Stimulated activated CD4-positive, alpha-beta T cell treated with anti-CD3 and anti-CD28 coated beads, Interleukin-4, amount 100 ng/mL, for 1 hour (primary cell): ENCODE results near the gene DCDC1.
"Not testable (repeated sequence)": the region's sequence is repeated elsewhere in the genome, so short reads cannot be mapped to it uniquely, and the experiment has no call there.

Source experiments
- DNase-seq: peaks from one replicate; pipeline ENCODE4 v3.0.0-alpha.2; 2020

Gene DCDC1

DNA sequence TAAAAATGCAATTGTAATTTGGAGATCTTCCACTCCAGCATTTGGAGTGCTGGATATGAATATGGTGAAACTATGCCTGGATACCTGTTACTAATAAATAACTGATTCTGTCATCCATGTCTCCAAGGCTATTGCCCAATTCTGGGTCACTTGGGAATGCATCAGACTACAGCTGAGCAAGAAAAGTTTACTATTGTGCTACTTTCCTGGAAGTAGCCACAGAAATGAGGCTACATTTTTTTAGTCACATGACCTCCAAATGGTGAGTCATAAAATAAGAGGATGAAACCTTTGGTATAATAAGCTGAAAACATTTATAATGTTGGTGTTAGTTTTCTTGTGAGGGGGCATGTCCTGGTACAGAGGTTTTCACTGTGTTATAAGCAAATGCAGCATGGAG, 44.4 kb downstream of the DCDC1 start:
- DNase-seq: no peak

DNA sequence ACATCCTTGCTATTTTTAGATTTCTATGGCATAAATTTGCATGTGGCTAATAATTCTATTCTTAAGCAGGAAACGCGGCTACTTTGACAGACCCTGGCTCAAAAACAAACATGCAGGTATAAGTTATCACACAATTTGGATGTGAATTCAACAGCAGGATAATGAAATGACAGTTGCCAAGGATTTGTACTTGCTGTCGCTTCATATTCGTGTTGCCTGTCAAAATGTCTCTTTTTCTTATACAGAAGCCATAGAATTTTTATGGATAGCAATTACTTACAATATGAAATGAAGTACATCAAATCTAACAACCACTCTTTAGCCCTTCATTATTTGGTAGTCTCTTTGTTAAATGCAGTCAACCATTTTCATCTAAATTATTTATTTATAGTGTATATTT, 46.4 kb downstream of the DCDC1 start:
- DNase-seq: no peak

DNA sequence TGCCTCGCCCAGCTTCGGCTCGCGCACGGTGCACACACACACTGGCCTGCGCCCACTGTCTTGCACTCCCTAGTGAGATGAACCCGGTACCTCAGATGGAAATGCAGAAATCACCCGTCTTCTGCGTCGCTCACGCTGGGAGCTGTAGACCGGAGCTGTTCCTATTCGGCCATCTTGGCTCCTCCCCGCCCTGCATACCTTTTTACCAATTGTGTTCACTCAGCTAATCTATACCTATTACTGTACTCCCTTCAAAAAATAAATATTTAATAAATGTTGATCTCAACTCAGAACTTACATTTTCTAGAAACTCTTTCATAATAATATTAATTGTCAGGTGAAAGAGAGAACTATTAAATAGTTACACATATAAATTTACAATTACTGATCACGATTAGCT, 48.0 kb downstream of the DCDC1 start:
- not testable (repeated sequence) for DNase-seq

DNA sequence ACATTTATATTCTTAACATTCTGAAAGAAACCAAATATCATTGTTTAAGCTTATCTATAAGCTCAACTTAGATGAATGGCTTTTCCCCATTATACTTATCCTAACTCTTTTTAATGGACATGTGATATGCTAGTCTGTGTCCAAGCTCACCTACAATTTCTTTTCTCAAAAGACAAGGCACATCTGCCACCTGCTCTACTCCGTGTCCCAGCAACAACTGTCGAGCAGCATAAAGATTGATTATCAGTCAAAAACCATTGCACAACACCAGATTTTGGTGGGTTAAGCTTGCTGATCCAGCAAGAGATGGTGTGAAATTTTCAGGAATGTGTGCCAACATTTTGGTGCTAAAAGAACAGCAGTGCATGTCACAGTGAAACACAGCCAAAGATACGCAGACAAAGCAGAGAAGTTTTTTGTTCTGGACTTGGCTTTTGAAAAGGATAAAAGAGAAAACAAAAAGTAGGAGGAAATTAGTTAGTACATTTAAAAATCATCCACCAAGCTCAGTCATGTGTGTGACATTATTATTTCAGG, 65.8 kb downstream of the DCDC1 start:
- DNase-seq: no peak

DNA sequence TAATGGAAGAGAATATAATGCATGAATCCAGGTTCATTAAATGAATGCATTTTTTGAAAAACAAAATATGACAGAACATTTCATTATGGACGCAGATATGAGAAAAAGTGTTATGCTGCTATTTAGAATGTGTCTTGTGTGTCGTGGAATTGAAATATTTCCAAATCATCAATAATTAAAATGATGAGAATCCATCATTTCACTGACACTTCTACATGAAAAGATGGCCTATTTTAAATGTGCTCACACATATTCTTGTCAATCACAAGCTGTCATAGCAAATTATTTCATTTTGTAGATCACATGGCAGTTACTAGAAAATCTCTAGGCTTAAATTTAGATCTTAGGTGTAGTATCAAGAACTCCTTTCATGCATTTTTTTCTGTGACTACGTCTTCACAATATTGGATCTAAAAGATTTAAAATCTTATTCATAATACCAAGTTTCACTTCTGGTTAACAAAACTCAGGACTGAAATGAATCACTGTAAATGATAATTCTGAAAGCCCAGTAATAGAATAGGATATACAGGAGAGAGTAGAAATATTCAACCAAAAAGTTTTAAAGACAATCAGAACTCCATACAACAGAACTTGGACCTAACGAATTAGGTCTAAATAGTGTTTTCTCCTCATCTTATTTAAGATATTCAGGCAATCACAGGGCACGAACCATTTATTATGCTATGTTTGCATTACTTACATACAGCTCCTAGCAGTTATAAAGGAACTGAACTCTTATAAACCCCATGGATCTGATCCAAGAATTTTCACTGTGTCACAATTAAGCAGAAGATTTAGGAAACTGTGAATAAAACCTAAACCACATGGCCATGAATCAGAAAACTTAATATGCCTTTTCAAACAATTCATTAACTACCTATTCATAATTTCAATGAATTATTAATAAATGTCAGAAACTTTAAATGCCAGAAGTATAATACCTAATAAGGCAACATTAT, 67.7 kb downstream of the DCDC1 start:
- DNase-seq: no peak

DNA sequence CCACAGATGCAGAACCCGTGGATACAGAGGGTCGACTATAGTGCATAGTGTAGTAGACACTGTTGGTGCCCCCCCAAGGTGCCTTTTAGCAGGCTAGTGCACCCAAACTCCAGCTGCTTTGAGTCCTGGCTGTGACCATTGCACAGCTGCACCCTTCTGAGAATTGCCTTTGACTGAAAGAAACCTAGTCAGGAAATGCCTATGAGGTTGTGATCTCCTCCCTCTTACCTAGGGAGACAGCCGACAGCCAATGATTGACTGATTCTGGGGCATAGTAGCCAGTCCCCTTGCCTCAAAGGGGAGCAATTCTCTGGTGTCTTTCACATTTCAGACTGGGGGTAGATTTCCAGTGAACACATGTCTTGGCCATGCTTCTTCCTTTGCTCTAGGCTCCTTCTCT, 74.2 kb downstream of the DCDC1 start:
- DNase-seq: no peak

DNA sequence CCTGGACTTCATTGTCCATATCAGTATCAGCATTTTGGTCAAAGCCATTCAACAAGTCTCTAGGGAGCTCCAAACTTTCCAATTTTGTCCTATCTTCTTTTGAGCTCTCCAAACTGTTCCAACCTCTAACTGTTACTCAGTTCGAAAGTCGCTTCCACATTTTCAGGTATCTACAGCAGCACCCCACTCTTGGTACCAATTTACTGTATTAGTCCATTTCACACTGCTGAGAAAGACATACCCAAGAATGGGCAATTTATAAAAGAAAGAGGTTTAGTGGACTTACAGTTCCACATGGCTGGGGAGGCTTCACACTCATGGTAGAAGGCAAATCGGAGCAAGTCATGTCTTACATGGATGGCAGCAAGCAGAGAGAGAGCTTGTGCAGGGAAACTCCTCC, 96.0 kb downstream of the DCDC1 start:
- DNase-seq: not testable (repeated sequence)

DNA sequence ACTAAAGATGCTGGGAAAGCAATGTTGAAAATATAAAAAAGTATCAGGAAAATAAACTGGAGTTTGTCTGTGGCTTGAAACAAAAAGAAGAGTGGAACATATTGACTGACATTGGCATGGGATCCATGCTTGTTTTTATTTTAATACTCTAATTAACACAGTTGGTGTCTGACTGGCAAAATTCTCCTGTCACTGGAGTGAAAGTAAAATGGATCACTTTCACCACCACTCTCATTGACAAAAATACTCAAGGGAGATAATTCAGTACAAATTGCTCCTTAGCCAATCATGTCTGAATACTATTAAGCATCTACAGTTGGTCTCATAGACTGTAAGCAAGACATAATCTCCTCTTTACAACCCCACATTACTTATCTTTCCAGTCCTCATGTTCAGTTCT, 101.8 kb downstream of the DCDC1 start:
- no peak for DNase-seq

DNA sequence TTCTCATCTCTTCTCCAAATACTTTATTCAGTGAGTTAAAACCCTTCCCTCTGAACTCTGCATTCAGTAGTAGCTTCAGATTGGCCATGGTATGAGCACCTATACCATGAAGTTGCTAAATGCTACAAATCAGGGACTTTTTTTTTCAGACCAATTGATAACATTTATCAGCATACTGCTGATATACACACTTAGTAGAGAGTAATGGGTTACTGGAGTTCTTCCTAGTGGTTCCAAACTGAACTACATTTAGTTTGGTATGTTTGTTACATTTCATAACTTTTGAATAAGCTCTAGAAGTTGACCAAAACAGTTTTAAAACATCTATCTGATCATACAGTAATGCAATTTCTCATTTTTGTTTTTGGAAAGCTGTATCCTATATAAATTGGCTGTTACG, 104.7 kb downstream of the DCDC1 start:
- no peak for DNase-seq

DNA sequence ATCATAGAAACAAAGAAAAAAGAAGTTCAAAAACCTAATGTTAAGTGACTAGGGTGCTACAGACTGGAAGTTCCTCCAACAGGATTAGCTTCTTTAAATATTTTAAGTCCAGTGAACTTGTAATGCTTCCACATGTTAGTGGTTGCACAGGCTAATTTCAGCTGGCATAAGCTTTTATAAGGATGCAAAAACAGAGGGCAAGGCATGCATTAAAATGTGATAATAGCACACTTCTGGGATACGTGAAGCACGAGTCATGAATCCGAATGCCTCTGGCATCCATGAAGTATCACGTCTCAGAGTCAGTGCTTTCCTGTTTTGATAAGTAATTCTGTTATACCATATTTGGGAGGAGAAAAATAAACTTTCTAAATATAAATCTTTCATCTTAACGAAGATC, 106.8 kb downstream of the DCDC1 start:
- no peak for DNase-seq

DNA sequence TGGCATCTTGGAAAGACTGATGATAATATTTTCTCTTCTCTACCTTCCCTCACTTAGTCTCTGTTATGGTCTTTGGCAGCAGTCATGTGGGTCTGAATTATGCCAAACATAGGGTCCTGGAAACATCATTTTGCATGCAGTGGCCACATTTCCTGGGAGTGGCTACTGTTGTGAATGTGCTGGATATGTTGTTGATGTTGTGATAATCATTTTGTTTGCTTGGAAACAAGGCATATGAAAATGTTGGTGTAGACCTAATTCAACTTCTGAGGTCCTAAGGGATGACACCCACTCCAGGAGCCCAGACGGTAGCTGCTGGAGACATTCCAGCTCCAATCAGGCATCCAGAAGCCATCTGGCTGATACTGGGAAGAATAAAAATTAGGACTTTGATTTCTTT, 109.7 kb downstream of the DCDC1 start:
- no peak for DNase-seq

DNA sequence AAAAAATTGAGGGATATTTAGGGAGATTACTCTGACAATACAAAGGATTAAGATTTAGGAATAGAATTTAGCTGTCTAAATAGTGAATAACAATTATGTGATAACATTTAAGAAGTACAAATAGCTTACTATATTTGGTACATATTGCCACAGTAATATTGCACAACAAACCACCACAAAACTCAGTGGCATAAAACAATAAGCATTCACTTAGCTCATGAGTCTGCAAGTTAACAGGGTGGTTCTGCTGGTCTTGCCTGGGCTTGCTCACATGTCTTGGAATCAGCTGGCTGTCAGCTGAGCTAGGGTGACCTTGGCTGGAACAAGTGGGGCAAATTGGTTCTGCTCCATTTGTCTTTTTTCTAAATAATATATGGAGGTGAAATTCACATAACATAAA, 115.1 kb downstream of the DCDC1 start:
- no peak for DNase-seq

DNA sequence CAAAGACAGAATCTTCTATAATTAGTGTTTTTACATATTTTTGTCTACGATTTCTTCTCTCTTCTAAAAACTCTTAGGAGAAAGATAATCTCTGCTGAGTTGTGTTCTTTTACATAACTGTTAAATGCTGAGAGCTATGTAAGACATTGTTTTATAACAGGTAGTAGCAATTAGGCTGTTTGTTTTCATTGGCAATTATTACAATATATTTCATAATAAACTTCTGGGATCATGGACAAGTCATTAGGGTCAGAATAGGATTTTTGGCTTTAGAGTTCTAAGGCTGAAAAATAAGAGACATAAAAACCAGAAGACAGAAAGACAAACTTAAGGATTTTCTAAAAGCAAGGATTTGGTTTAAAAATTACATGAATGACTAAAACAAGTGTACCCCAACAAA, 120.8 kb downstream of the DCDC1 start:
- DNase-seq: no peak

DNA sequence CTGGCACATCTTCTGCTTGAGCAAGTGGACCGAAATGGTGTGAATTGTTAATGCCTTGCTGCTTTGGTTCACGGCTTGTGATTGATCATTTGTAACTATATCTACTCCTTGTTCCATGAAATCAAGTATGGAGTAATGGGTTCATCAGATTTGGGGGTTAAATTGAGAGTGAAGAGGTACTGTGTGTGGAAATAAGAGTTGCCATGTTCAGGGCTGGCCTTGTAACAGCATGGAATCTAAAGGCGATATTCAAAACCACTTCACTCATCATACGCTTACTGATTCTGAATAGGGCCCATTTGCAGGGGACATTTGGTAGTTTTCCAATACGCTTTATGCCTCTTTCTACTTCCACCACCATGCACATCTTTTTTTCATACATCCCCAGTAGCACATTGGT, 122.2 kb downstream of the DCDC1 start:
- DNase-seq: no peak

DNA sequence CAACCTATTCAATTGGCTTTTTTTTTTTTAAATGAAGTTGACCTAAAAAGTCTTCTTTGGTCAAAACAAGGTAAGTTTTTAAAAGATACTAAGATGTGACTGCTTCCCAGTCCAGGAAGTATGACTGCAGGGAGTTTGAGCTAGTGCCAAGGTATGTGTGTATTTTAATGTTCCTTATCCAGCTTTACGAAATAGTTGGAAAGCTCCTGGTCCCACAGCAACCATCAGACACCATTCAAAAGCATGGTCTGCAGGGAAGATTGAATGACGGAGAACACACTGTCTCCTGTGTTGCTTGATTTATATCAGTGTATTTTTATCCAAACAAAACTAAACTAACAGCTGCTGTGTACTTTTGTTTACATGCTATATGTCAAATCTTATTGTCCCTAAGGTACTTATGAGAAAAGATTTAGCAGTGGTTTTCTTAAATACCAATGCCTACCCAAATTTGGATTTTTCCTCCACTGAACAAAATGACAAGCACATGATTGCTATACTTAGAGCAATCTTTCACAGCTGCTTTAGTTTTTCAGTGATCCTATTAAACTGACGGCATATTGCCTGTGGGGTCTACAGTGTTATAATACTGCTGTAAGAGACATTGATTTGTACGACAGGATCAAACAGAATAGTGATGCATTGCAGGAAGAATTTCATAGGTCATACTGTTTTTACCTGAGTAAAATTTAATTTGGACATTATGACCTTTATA, 122.9 kb downstream of the DCDC1 start:
- no peak for DNase-seq

DNA sequence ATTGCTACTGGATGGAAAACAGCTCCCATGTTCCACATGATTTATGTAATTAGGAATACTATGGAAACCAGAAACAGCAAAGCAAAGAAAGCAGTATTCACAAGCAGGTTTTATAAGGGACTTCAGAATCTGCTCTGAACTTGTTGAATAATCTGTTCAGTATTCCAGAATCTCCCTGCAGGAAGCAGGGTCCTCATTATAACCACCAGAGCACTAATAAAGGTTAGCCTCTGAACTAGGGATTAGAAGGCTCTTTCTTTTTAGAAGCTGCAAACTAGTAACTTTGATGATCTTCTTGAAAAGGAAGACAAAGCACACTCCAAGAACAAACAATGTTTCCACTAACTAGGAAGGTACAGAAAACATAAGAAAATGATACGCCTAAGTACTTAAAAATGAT, 125.8 kb downstream of the DCDC1 start:
- no peak for DNase-seq

DNA sequence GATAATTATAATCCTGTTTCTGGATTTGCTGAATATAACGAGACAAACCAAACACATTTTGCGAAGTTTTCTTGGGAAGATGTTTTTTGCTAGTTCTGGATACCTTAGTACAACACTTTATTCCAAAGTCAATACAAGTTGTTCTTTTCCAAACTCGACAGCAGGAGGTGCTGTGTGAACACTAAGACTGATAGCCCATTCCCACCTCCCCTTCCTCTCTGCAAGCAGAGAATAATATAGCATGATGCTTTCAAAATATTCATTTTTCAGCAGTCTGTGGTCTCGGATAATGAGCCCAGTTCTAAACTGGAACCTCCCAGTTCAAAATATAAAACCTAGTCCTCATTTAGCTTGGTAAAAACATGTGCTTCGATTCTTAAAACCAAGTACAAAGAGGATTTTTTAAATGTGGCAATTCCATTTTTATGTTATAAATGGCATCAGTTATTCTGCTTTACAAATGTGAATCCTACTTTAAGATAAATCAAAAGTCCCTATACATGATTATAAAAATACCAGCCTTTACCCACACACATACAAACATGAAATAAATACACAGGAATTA, 129.1 kb downstream of the DCDC1 start:
- DNase-seq: no peak

DNA sequence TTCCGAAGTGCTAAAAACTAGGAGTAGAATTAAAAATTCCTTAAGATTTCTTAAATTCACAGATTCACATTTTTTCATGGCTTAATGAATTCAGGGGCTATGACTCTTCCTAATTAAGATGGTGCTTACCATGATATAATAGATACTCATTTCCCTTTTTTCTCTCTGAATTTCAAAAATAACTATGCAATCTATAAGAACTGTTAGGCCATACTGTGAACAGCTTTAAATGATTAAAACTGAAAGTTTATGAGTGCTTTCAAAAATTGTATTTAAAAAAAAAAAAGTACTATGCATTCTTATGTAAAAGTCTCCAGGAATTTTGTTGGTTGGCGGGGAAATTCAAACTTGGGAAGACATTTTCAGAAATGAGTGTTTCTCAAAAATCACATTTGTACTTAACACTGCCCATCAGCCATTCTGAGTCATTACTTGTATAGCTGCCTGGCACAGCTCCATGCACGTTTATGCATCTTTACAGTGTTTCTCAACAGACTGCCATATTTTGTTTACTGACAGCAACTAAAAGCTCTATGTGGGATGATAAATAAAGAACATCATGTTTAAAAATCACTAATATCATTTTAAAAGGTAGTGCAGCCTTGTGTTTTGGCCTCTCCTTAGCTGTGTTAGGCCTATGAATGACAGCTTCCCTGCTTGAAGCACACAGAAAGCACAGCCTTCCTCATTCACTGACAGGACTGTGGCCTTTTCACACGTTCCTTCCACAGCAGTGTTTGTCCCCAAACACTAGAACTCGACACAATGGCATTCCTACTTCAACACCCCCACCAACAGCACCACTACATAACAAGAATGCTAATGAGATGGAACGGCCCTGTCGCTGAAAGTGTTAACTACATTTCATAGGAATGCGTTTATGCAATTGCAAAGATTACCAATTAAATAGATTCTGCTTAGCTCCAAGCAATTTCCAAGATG, 131.4 kb downstream of the DCDC1 start:
- no peak for DNase-seq

DNA sequence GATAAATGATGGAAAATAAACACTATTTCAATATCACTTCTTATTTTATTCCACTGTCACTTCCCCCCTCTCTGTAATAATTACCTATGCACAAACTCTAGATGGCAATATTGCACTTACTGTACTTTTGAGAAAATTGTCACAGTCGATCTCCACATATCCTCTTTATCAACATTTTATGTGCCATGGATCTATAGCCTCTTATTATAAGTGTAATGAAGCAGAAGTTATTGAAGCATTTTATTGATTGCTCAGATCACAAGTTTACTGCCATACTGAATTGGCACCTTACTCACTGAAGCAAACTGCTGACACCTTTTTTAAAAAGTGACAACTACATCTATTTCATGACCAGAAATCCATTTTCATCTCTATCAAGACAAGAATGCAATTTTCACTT, 133.4 kb downstream of the DCDC1 start:
- DNase-seq: no peak

DNA sequence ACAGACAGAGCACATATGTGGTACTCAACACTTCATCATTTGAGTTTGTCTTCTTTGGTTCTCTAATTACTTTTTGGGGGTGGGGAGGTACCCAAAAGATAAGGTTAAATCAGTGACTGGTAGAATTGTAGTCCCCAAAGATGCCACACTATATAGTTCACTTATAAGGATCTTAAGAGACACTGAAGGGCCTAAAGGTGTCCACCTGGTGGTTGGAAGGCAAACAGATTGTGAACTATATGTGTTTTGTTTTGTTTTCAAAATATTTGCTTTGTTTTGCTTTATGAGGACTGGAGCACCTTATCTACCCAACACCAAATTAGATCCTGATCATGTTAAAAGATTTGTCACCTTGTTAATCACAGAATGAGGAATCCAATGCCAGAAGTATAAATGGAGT, 136.1 kb downstream of the DCDC1 start:
- no peak for DNase-seq

DNA sequence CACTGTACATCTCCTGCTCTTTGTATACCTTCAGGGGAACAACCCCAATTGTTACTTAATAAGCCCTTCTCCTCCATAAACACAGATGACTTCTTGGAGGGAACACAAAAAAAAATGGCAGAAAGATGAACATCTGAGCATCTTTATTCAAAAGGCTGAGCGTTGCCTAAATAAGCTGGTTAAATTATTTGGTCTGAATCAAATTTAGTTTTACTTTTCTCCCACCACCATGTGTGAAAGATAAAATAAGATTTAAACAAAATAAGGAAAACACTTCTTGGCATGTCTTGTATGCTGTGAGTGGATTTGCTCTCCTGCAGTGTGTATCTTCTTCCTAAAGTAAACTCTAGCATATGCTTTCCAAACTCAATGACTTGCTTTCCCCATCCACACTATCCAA, 137.9 kb downstream of the DCDC1 start:
- no peak for DNase-seq

DNA sequence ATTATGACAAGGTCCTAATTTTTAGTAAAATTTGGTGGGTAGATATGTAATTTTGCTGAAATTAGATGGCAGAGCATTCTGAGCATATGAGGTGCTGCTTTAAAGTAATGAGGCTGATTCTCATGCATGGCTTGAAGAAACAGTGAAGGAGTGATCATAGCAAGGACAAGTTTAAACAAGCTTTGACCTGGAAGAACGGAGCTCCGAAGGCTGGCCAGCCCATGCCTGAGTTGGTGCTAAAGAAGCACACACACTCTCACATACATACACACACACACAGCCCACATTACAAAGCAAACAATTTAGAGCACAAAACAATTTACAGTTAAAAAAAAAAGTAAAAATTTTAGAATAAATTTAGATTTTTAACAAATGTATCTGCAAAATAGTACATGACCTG, 150.7 kb downstream of the DCDC1 start:
- DNase-seq: no peak

DNA sequence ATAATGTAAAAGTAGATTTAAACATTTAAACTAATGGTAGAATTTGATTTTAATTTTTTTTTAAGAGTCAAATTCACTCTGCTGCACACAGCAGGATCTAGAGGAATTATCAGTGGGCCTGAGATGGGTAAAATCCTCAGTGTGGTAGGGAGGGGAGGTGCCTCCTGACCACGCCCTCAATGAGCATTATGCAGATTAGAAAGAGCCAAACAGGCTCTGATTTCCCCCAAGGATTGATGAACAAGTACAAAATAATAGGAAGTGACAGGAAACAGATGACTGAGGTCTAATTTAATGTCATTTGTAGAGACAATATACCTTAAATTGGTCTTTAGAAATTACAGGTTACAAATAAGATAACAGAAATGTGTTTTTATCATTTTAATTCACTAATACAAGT, 155.2 kb downstream of the DCDC1 start:
- no peak for DNase-seq
